Suppressor macrophage treated with lipopolysaccharide for 4 hours (primary cell): ENCODE results near the gene ZNF24.

Source experiments
- DNase-seq: peaks from one replicate; pipeline ENCODE4 v3.0.0-alpha.2; 2020

The ZNF24 gene

DNA sequence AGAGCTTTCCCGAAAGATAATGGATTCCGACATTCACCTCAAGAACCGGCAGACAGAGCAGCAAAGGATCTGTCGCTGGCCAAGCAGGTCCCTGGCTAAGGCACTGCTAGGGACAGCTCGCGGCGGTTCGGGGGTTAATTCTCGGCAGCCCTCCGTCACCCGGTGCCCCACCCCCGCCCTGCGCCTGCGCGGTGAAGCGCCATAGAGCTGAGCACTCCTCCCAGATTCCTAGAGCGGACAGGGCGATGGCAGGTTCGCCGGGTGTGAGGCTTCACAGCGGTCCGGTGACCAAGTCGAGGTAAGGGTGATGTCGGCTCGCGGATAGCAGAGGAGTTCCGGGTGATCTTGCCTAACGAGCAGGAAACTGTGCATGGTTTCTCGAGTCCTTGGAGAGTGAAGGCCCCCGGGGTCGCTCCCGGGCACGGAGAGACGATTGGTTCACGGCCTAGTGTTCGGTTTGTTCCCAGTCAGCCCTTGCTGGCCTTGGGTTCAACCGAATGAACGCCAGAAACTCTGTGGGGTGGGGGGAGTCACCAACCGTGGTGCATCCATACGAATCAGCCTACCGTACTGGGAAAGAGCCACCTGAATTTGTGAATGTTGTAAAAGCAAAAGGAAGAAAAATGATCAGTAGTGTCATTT lies 54.0 kb downstream of the ZNF24 start, which contains the start of gene ZSCAN30:
TSS of gene ZSCAN30 (minus strand) at position 136 of the 642 bp plus-strand sequence. CDS start 25,877 bp downstream, outside the sequence.
- DNase-seq = peak; percentile 98

DNA sequence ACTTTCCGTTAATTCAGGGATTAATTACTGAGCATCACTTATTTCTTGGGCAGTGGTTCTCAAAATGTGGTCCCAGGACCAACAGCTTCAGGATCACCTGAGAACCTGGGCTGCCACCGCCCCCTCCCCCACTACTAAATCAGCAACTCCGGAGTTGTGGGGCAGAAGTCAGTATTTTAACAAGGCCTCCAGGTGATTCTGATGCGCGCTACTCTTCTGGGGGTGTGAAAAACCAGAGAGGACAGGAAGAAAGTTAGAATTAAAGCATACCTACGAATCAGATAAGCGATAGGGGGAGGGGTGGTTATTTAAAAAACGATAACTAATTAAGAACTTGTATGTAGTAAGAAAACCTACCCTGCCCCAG lies 54.5 kb downstream of the ZNF24 start:
- no peak for DNase-seq

DNA sequence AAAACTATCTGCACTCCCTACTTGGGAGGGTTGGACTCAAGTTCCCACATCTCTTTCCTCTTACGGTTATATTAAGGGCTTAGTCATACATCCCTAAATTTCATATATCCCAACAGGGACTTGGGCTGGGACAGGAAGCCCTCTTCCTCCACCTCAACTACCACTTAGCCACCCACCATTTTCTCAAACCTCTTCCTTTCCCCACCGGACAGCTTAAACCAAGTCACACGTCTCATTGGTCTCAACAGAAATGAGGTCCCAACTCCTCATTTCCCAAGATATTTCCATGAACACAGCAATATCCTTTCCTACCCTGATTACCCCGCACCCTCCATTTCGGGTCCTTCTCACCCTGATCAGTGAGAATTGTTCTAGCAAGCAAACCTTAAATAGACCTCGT lies 54.9 kb downstream of the ZNF24 start:
- DNase-seq = peak; percentile 14

DNA sequence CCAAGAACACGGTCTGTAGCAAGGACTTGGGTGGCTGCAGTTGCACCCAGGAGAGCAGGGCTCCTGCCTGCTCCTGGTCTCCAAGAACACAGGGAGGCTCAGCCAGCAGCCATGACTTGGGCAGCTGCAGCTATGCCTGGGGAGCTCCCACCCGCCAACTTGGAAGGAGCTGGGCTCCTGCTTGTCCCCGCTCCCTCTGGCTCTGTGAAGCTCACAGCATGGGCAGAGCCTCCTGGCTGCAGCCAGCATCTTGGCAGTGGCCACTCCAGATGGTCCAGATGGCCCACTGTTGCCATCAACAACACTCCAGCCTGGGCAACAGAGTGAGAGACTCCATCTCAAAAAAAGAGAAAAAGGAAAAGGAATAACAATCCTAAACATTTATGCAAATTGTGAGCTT lies 59.4 kb downstream of the ZNF24 start:
- no peak for DNase-seq

DNA sequence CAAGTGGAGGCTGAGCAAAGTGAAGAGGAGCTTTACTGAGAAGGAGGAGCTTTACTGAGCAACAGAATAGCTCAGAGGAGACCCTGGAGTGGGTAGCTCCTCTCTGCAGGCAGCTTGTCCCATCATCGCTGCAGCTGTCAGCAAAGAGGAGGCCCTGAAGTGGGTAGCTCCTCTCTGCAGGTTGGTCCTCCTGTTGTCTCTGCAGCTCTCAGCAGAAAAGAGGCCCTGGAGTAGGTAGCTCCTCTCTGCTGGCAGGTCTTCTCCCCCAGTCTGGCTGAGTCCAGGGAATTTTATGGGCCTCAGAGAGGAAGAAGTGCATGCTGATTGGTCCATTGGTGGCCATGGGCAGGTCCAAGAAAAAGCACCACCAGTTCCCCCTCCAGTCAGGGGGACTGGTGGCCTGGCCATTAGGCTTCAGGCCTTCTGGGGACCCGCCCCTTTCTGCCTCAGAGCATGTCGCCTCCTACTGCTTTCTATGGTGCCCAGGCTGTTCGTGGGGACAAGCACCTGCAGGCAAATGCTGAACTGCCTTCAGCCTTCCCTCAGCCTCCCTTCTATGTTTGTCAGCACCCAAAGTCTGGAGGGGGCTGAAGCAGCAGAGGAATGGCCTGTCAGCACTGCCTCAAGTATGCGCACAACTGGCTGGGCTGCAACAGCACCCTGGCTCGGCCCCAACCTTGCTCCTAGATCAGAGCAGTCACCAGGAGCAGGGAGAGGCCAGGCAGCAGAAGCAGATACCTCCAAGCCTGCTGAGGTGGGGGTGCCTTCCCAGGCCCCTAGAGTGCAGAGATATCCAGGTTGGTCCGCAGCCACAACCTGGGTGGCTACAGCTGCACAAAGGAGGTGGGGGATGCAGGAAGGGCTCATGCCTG lies 60.1 kb downstream of the ZNF24 start:
- DNase-seq = no peak

DNA sequence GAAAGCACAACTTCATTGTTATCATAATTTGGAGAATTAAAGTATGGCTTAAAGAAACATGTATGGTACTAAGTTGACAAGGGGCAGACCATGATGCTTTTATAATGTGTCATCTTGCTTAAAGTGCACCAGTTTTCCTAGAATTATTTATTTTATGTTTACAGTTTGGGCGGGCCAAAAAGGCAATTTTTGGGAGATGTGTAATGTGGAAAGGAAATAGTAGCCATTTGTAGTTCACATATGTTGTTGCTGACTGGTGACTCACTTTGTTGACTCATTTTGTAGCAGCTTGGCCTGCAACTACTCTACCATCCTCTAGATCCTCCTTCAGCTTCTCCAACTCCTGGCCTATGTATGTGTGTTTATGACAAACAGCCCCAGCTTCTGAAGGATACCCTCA lies 61.9 kb downstream of the ZNF24 start:
- DNase-seq = no peak
